HG02981 (cell line): ENCODE results near the gene MAP2K2.

Experiments used
- ATAC-seq: cut with Tn5 transposase; IDR thresholded peaks from one replicate; pipeline ENCODE4 v1.9.1; 2021; ENCODE audit warnings: mild to moderate bottlenecking, moderate library complexity; ENCODE audit not compliant: unreplicated experiment

The MAP2K2 gene

GRCh38 chr19:4100647-4101495 is 23.1 kb downstream of the MAP2K2 start:
- ATAC-seq: no peak

- ATAC-seq: no peak
Measured at GRCh38 chr19:4099041-4099764, 24.7 kb downstream of the MAP2K2 start.

GRCh38 chr19:4098493-4098892 is 25.4 kb downstream of the MAP2K2 start:
- ATAC-seq: no peak

GRCh38 chr19:4097501-4097900 is 26.4 kb downstream of the MAP2K2 start:
- ATAC-seq: no peak

GRCh38 chr19:4096049-4096892 is 27.7 kb downstream of the MAP2K2 start:
- ATAC-seq: no peak

GRCh38 chr19:4095488-4095844 is 28.5 kb downstream of the MAP2K2 start:
- no peak for ATAC-seq

- ATAC-seq: no peak
Measured at GRCh38 chr19:4094761-4095487, 29.0 kb downstream of the MAP2K2 start.

GRCh38 chr19:4094291-4094690 is 29.6 kb downstream of the MAP2K2 start:
- no peak for ATAC-seq

- ATAC-seq: no peak
Measured at GRCh38 chr19:4093643-4094175, 30.2 kb downstream of the MAP2K2 start.

GRCh38 chr19:4090356-4091220 is 33.3 kb downstream of the MAP2K2 start:
- ATAC-seq: no peak

- ATAC-seq: no peak
Measured at GRCh38 chr19:4089946-4090345, 34.0 kb downstream of the MAP2K2 start.

GRCh38 chr19:4089400-4089908 is 34.5 kb downstream of the MAP2K2 start:
- peak; percentile 70 for ATAC-seq

- peak; percentile 25 for ATAC-seq
Measured at GRCh38 chr19:4088975-4089374, 34.9 kb downstream of the MAP2K2 start.

GRCh38 chr19:4087787-4088679 is 35.9 kb downstream of the MAP2K2 start:
- ATAC-seq: no peak

GRCh38 chr19:4086411-4086867 is 37.5 kb downstream of the MAP2K2 start:
- ATAC-seq: no peak

- no peak for ATAC-seq
Measured at GRCh38 chr19:4084547-4084877, 39.4 kb downstream of the MAP2K2 start.

GRCh38 chr19:4083677-4084546 is 40.0 kb downstream of the MAP2K2 start:
- ATAC-seq: no peak
